ENCODE results near the gene LAMA2.

LAMA2 gene

DNA sequence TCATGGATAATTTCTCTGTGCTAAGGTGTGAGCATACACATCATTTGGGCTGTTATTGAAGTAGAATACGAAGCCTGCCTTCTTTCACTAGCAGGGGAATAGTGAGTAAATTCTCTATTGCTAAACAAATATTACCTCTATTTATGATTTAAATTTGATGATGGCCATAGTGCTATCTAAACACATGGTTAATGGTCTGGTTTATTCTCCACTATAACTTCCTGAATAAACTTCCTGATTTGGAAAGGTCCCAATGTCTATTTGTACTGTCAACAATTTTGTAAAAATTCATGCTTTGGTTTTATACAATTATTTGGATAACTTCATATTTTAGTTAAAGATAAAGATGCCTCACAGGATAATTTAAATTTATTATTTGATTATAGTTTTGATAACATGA, 426.2 kb downstream of the LAMA2 start:
- Histone ChIP-seq H3K9me3 (ENCODE audit: insufficient read depth, low read length) (no peaks in the 10 kb centered on the region; the same call in 1 of the 2 replicates), H3K4me1 (ENCODE audit: insufficient read depth, insufficient read length) (no peaks in the 10 kb centered on the region), H3K36me3 (ENCODE audit: insufficient read depth, insufficient read length, low read length) (no peaks in the 10 kb centered on the region), H3K27me3 (ENCODE audit: insufficient read depth, insufficient read length) (no peaks in the 10 kb centered on the region), H3K9ac (ENCODE audit: insufficient read length, low read depth) (no peak overlapping the region), H3K4me3 (ENCODE audit: insufficient read length, low read depth) (no peak overlapping the region)
- DNase-seq (ENCODE audit: low read depth, low spot score), result no peak
- TF ChIP-seq YY1 (IDR thresholded peaks at IDR 0.05; ENCODE audit: insufficient read depth, insufficient read length) (no peak), ZNF274 (IDR thresholded peaks at IDR 0.05; ENCODE audit: low read depth, low read length) (no peak), SUZ12 (IDR thresholded peaks at IDR 0.05; ENCODE audit: extremely low read depth, insufficient read depth, insufficient read length) (no peak)

GRCh38 chr6:129312880-129313279, 429.9 kb downstream of the LAMA2 start:
- H3K27me3 ChIP-seq (ENCODE audit: insufficient read depth, insufficient read length), result no peaks in the 10 kb centered on the region
- TF ChIP-seq SUZ12 (IDR thresholded peaks at IDR 0.05; ENCODE audit: extremely low read depth, insufficient read depth, insufficient read length) (no peak), YY1 (IDR thresholded peaks at IDR 0.05; ENCODE audit: insufficient read depth, insufficient read length) (no peak), ZNF274 (IDR thresholded peaks at IDR 0.05; ENCODE audit: low read depth, low read length) (no peak)
- no peak overlapping the region for H3K9ac ChIP-seq (ENCODE audit: insufficient read length, low read depth)
- H3K36me3 ChIP-seq (ENCODE audit: insufficient read depth, insufficient read length, low read length), result no peaks in the 10 kb centered on the region
- peaks cover 21% of the 10 kb centered on the region for H3K9me3 ChIP-seq (ENCODE audit: insufficient read depth, low read length)
- no peaks in the 10 kb centered on the region for H3K4me1 ChIP-seq (ENCODE audit: insufficient read depth, insufficient read length)
- no peak for DNase-seq (ENCODE audit: low read depth, low spot score)
- H3K4me3 ChIP-seq (ENCODE audit: insufficient read length, low read depth), result no peak overlapping the region

- Histone ChIP-seq H3K36me3 (ENCODE audit: insufficient read depth, insufficient read length, low read length) (no peaks in the 10 kb centered on the region), H3K9ac (ENCODE audit: insufficient read length, low read depth) (no peak overlapping the region), H3K27me3 (ENCODE audit: insufficient read depth, insufficient read length) (no peaks in the 10 kb centered on the region), H3K9me3 (ENCODE audit: insufficient read depth, low read length) (peaks cover 21% of the 10 kb centered on the region), H3K4me3 (ENCODE audit: insufficient read length, low read depth) (no peak overlapping the region), H3K4me1 (ENCODE audit: insufficient read depth, insufficient read length) (no peaks in the 10 kb centered on the region)
- TF ChIP-seq YY1 (IDR thresholded peaks at IDR 0.05; ENCODE audit: insufficient read depth, insufficient read length) (no peak), ZNF274 (IDR thresholded peaks at IDR 0.05; ENCODE audit: low read depth, low read length) (no peak), SUZ12 (IDR thresholded peaks at IDR 0.05; ENCODE audit: extremely low read depth, insufficient read depth, insufficient read length) (no peak)
- no peak for DNase-seq (ENCODE audit: low read depth, low spot score)
Measured at GRCh38 chr6:129314575-129314974, 431.6 kb downstream of the LAMA2 start.

DNA sequence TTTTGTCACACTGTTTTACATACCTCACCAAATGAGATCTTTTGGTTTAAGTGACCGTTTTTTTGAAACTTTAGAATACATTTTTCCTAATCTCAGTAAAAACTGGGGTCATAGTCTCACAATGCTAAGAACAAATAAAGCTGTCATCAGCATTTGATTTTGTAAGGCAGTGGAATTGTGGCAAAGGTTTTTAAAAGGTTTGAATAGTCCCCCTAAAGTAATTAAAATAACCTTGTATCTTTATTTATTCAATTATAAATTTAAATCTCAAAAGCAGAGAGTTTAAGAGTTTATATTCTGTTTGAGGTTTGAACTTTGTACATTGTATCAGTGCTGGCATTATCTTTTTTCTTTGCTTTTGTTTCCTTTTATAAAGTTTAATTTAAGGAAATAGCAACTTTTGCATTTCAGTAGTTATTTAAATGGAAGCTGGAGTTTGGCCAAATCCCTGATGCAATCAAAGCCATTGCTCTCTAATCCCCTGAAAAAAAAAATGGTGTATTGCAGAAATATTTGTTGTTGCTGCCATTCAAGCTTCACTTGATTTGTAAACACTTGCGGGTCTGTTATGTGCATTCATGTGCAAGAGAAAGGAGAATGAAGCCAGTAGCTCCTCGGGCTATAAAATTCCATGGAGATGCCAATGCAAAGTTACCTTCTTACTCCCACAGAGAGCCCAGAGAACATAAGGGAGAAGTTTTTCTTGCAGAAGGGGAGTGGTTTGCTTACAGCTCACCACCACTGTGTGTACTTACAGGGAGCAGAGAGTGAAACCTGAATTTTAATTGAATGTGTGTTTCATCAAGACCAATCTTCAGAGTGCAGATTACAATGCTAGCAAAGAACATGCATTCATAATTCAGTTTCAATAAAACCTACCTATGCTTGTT, 435.2 kb downstream of the LAMA2 start:
- H3K9ac ChIP-seq (ENCODE audit: insufficient read length, low read depth), result no peak overlapping the region
- DNase-seq (ENCODE audit: low read depth, low spot score), result peak; percentile 73
- H3K4me3 ChIP-seq (ENCODE audit: insufficient read length, low read depth), result no peak overlapping the region
- no peaks in the 10 kb centered on the region for H3K4me1 ChIP-seq (ENCODE audit: insufficient read depth, insufficient read length)
- H3K27me3 ChIP-seq (ENCODE audit: insufficient read depth, insufficient read length), result no peaks in the 10 kb centered on the region
- peaks cover 21% of the 10 kb centered on the region for H3K9me3 ChIP-seq (ENCODE audit: insufficient read depth, low read length)
- TF ChIP-seq SUZ12 (IDR thresholded peaks at IDR 0.05; ENCODE audit: extremely low read depth, insufficient read depth, insufficient read length), result no peak
- no peak for TF ChIP-seq ZNF274 (IDR thresholded peaks at IDR 0.05; ENCODE audit: low read depth, low read length)
- no peak for TF ChIP-seq YY1 (IDR thresholded peaks at IDR 0.05; ENCODE audit: insufficient read depth, insufficient read length)
- no peaks in the 10 kb centered on the region for H3K36me3 ChIP-seq (ENCODE audit: insufficient read depth, insufficient read length, low read length)

DNA sequence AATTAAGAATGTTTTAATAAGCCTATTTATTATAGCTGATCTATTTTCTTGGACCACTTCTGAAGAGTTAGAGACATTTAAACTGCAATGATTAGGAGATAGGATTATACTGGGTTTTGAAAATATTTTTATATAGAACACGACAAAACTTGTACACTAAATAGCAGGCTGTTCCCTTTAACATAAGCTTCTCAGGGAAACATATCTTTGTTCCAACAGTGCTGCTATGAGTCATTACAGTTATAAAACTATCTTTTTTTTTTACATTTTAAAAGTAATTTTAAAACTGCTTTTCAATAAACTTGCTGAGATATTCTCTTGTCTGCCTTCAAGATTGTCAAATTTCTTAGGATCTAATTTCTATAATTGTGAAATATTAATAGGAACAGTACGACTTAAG, 438.0 kb downstream of the LAMA2 start:
- peaks cover 8% of the 10 kb centered on the region; the same call in 1 of the 2 replicates for H3K9me3 ChIP-seq (ENCODE audit: insufficient read depth, low read length)
- TF ChIP-seq ZNF274 (IDR thresholded peaks at IDR 0.05; ENCODE audit: low read depth, low read length) (no peak), YY1 (IDR thresholded peaks at IDR 0.05; ENCODE audit: insufficient read depth, insufficient read length) (no peak), SUZ12 (IDR thresholded peaks at IDR 0.05; ENCODE audit: extremely low read depth, insufficient read depth, insufficient read length) (no peak)
- no peaks in the 10 kb centered on the region for H3K27me3 ChIP-seq (ENCODE audit: insufficient read depth, insufficient read length)
- H3K9ac ChIP-seq (ENCODE audit: insufficient read length, low read depth), result no peak overlapping the region
- no peaks in the 10 kb centered on the region for H3K36me3 ChIP-seq (ENCODE audit: insufficient read depth, insufficient read length, low read length)
- DNase-seq (ENCODE audit: low read depth, low spot score), result no peak
- no peaks in the 10 kb centered on the region for H3K4me1 ChIP-seq (ENCODE audit: insufficient read depth, insufficient read length)
- no peak overlapping the region for H3K4me3 ChIP-seq (ENCODE audit: insufficient read length, low read depth)

DNA sequence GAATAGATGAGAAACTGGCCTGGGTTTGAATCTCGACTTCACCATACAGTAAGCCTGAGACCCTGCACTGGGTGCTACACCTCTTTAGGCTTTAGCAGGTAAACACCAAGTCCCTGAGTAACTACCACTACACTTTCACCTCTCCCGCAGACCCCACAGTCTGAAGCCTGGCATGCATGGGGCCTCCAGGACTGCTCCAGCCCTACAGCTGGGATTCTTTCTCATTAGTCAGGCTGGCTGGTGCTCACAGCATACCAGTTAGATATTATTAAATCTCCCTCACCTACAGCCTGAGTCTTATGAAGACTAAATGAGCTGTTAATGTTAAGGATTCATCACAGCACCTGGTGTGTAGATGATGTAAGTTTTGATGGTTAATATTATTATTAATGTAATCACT, 438.4 kb downstream of the LAMA2 start:
- DNase-seq (ENCODE audit: low read depth, low spot score), result no peak
- Histone ChIP-seq H3K36me3 (ENCODE audit: insufficient read depth, insufficient read length, low read length) (no peaks in the 10 kb centered on the region), H3K27me3 (ENCODE audit: insufficient read depth, insufficient read length) (no peaks in the 10 kb centered on the region), H3K4me1 (ENCODE audit: insufficient read depth, insufficient read length) (no peaks in the 10 kb centered on the region), H3K9me3 (ENCODE audit: insufficient read depth, low read length) (0 out of 2 replicates have a peak, but pooled peaks cover 4% of the 10 kb centered on the region), H3K9ac (ENCODE audit: insufficient read length, low read depth) (no peak overlapping the region), H3K4me3 (ENCODE audit: insufficient read length, low read depth) (no peak overlapping the region)
- TF ChIP-seq ZNF274 (IDR thresholded peaks at IDR 0.05; ENCODE audit: low read depth, low read length) (no peak), SUZ12 (IDR thresholded peaks at IDR 0.05; ENCODE audit: extremely low read depth, insufficient read depth, insufficient read length) (no peak), YY1 (IDR thresholded peaks at IDR 0.05; ENCODE audit: insufficient read depth, insufficient read length) (no peak)

GRCh38 chr6:129324345-129324744, 441.4 kb downstream of the LAMA2 start:
- Histone ChIP-seq H3K36me3 (ENCODE audit: insufficient read depth, insufficient read length, low read length) (no peaks in the 10 kb centered on the region), H3K9me3 (ENCODE audit: insufficient read depth, low read length) (no peaks in the 10 kb centered on the region), H3K27me3 (ENCODE audit: insufficient read depth, insufficient read length) (no peaks in the 10 kb centered on the region), H3K4me3 (ENCODE audit: insufficient read length, low read depth) (no peak overlapping the region), H3K4me1 (ENCODE audit: insufficient read depth, insufficient read length) (no peaks in the 10 kb centered on the region), H3K9ac (ENCODE audit: insufficient read length, low read depth) (no peak overlapping the region)
- TF ChIP-seq YY1 (IDR thresholded peaks at IDR 0.05; ENCODE audit: insufficient read depth, insufficient read length) (no peak), ZNF274 (IDR thresholded peaks at IDR 0.05; ENCODE audit: low read depth, low read length) (no peak), SUZ12 (IDR thresholded peaks at IDR 0.05; ENCODE audit: extremely low read depth, insufficient read depth, insufficient read length) (no peak)
- DNase-seq (ENCODE audit: low read depth, low spot score), result no peak

All from NT2/D1 (cell line).